Right forelimb (tissue), 1 donor: Measurements from ENCODE around the gene KLHL15.
"Not testable (repeated sequence)": the region's sequence is repeated elsewhere in the genome, so short reads cannot be mapped to it uniquely, and the experiment has no call there.

Experiments
- DNase-seq: peaks from one replicate; pipeline ENCODE4 v3.0.0-alpha.2; 2018

Gene KLHL15

DNA sequence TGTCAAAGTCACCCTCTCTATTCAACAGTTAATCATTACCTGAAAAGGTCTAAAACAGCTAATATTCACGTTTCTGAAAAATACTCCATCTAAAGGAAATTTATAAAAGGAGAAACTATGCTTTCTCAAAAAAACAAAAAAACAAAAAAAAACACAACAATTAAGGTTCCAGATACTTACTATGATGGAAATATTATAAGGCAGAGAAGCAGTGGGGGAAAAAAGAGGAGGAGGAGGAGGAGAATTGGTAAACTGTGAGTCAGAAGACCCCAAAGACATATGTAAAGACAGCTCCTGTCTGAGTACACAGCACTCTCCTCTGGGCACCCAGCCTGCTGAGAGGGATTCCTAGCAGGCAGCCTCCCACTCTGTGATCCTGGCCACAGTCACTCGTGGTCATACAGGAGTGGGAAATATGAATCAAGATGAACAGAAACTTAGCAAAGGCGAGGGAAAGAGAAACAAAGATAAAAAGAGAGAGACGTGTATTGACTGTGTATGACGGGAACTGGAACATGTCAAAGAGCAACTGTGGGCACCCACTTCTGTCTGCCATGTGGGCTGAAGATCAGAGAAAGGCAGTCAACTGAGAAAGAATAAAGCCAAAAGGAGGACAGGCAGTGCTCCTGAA lies 12.5 kb downstream of the KLHL15 start:
- DNase-seq, result no peak

DNA sequence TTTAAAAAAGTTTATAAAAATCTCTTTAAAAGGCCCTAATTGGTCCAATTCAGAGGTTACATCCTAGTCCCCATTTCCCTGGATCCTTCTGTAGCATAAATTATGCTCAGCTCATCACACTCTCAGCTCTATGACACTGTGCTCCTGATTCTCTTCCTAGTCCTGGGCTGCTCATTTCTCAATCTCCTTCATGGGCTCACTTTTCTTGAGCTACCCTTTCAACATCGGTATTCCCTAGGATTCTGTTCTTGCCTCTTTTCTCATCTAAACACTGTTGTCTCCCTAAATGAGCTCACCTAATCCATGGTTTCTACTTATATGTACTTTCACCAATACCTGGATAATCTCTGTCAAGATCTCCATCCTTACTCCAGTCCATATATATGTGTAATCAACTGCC lies 14.7 kb downstream of the KLHL15 start:
- no peak for DNase-seq

DNA sequence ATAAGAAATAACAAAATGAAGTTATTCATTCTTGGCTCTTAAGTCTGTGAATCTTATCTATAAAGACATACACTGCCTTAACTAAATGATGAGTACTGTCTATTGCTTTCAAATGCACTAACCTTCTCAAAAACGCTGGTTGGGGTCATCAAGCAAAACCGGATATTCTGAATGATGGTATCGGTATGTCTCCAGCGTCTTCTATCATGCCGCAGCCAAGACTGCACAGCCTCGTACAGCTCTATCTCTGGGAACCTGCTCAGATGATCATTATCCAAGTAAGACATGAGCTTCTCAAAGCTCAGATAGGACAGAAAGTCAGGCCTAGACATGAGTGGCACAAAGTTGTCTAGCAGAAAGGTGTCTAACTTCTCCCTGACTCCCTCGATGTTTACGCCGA lies 21.1 kb downstream of the KLHL15 start:
- DNase-seq, result no peak

DNA sequence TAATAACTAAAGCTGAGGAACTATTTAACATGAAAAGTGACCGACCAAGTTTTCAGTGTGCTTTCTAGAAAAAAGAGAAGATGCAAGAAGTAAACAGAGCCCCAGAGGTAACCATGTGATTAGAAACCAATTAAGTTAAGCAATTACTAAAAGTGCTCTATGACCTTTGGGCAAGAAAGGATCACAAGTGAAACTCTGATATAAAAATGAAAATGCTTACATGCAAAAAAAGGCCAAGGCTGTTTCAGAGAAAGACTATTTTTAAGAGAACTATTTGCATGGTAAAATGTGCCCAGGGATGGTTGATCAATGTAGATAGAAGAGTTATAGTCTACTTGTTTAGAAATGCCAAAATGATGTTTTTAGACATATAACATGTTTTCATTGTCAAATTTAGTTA lies 22.0 kb downstream of the KLHL15 start:
- DNase-seq, result no peak

DNA sequence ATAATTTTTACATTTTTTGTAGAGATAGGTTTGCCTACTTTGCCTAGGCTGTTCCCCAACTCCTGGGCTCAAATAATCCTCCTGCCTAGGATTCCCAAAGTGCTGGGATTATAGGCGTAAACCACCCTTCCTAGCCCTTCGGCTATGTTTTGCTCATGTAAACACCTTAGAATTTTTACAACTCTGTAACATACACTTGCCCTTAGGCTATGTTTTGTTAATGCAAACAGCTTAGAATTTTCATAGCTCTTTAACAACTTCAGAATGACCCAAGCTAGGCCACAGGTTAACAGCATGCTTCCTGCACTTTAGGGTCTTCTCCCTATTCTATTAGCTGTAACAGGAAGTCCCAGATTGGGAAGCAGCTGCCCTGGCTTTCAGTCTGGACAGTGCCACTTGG lies 24.2 kb downstream of the KLHL15 start:
- DNase-seq, result no peak

DNA sequence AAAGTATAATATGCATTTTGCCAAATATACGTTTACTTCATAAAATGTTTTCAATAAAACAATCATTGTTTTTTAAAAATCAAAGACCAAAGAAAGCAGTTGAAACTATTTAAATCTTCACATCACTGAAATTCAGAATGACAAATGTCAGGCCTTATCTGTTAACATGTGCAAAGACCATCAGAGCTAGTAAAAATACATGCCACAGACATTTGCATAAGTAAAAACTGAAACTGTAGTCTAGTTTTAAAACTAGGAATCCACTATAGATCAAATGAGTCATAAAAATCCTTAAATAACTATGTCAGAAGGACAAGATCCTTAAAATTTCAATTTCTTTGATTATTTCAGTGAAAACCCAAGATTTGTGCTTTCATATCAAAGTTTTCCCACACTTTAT lies 24.8 kb downstream of the KLHL15 start:
- no peak for DNase-seq

DNA sequence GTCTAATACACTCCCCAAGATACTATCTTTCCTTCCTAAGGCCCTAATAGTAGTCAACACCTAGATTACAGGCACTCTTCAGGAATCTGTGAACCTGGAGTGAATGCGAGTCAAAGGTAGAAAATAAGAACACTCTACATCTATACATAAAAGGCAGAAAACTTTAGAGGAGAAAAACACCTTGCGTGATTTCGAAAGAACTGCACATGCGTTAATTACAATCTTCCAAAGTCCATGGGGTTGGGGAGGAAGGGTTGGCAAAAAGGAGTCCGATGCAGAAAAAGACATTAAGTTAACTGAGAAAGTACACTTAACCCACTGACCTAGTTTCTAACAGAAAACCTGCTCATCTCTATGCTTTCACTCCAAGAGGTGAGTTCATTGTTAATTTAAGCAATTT lies 27.3 kb downstream of the KLHL15 start:
- no peak for DNase-seq

DNA sequence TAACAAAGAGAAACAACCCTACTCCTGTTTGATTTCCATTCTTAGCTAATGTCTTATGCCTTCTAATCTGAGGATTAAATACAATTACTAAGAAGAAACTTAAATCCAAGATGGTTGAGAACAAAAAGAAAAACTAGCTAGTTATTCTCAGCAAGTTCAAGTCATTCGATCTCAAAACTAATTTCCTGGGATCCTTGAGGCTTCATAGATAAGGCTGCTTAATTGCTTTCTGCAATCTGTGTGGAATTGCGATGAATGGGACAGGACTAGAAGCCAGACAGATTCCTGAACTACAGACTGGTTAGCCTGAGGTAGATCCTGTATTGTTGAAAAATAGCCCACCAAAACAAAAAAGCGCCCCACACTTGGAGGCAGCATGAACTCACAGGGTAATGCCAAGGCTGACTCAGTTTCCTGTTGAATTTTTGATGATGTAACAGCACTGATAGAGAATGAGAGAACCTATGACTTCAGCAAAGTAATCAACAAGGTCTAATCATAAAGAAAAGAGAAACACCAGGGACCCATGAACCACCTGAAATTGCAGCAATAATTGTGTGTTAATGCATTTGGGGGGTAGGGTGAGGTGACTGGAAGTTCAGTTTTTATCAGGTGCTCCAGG lies 33.9 kb downstream of the KLHL15 start:
- DNase-seq, result no peak

DNA sequence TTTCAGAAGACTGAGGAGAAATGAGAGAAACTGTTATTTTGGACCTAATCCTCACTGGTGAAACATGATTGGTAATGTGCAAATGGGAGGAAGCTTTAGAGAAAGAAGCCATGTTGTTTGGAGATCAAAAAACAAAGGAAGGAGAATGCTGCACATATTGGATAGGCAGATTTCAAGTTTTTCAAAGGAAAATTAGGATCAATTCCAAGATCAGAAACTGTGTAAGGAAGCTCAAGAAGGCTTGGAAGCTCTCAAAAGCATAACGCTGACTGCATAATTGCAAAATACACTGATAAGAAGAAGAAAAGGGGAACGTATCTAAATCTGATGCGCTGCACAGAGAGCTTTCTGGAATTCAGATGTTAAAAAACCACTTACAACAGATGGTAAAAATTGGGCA lies 34.6 kb downstream of the KLHL15 start:
- no peak for DNase-seq

DNA sequence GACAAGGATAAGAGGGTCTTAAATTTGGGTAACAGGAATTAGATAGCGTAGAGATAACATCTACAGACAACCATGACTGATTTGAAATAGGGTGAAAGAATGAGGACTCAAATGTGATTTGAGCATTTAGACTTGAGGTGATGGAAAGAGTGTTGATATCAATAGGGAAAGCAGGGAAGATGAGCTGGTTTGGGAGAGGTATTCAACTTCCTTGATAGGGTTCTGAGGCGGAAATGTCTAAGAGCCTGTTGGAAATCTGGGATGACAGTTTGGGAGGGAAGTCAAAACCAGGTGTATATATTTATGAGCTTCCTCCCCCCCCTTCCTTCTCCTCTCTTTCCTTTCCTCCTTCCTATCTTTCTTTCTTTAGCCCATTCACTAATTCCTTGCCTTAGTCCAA lies 36.5 kb downstream of the KLHL15 start:
- DNase-seq, result no peak

DNA sequence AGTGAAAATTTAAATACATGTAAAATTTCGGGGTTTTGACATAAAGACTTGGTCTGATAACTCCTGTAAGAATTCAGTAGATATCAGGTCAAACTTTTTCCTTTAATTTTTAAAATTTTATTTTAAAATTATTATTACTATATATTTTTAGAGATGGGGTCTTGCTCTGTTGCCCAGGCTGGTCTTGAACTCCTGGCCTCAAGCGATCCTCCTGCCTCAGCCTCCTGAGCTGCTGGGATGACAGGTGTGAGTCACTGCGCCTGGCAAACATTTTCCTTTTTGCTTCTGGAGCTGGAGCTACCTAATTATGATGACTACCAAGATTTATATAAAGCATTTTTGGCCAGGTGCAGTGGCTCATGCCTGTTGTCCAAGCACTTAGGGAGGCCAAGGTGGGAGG lies 37.3 kb downstream of the KLHL15 start:
- no peak for DNase-seq

DNA sequence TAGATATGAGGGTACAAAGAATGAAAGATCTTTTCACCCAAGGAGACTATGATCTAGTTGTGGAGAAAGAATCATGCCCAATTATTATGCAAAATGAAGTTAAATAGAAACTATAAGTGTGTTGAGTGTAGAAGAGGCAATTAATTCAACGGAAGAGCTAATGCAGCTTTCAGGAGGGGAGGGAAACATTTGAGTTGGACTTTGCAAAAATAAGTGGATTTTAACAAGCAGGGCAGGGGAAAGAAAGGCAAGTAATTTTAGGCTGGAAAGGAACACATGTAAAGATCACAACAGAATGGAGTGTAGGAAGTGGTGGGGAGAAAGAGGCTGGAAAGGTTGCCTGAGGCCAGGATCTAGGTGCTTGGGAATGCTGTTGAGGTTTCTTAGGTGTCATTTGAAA lies 44.1 kb downstream of the KLHL15 start:
- DNase-seq, result no peak

DNA sequence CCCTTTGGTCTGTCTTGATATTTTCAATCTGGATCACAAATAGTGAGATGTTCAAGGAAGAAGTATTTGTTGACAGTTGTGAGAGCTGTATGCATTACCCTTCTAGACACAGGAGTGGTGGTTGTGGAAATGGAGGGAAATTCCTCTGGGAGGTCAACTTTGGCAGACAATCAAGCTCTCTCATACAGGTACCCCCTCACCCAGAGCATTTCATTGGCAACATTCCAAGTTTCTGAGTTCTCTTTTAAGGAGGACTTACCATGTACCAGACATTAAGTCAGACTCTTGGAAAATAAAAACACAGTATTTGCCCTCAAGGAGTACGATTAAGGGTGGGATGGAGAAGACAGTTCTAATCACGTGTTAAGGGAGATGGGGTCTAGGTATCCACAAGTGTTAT lies 45.3 kb downstream of the KLHL15 start:
- DNase-seq, result no peak

DNA sequence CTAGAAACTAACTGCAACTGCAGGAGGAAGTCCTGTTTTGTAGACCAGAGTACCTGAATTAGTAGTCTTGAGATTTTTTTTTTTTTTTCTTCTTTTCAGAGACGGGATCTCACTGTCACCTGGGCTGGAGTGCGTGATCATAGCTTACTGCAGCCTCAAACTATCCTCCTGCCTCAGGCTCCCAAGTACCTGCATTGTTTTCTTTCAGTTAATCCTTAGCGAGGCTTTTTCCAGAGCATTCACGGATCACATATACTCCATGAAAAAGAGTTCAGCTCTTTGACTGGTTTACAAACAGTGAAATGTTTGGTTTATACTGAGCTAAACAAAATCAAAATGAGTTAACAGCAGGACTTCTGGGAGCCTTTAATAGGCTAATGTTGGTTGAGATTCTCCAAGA lies 45.8 kb downstream of the KLHL15 start:
- DNase-seq, result no peak

DNA sequence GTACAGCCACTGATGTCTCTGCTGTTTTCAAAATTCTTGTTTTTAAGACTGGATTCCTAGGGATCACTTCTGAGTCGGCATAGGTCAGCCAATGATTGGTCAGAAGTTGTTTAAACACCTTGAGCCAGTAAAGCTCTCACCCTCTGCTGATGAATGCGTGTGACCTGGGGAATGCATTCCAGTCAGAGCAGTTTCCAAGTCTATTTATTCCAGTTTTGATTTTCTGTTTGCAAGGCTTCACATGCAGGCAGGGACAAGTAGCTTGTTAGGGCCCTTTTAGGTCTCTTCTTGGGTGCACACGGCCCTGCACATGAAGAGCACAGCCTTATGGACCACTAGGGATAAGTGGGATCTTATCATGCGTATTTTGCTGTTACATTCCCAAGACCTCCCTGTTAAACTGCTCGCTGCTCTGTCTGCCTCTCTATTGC lies 47.0 kb downstream of the KLHL15 start:
- DNase-seq, result no peak

DNA sequence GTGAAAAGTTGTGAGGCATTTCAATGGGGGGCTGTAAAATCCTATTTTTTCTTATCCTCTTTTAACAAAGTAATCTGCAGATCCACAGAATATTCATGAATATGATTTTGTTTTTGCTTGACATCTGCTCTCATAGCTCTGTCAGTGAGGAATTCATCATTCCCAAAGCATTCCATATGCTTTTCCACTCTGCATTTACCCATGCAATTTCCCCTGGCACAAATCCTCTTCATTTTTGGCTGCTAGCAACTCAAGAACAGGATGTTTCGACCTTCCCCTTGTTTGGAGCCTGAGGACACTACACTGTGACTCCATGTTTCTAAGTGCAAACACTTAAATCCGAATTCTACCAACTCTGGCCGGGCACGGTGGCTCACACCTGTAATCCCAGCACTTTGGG lies 48.5 kb downstream of the KLHL15 start:
- no peak for DNase-seq

DNA sequence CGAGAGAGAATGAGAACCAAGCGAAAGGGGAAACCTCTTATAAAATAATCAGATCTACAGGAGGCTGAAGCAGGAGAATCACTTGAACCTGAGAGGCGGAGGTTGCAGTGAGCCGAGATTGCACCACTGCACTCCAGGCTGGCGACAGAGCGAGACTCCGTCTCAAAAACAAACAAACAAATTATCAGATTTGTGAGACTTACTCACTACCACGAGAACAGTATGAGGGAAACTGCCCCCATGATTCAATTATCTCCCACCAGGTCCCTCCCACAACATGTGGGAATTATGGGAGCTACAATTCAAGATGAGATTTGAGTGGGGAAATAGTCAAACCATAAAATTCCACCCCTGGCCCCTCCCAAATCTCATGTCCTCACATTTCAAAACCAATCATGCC lies 61.4 kb downstream of the KLHL15 start:
- not testable (repeated sequence) for DNase-seq

DNA sequence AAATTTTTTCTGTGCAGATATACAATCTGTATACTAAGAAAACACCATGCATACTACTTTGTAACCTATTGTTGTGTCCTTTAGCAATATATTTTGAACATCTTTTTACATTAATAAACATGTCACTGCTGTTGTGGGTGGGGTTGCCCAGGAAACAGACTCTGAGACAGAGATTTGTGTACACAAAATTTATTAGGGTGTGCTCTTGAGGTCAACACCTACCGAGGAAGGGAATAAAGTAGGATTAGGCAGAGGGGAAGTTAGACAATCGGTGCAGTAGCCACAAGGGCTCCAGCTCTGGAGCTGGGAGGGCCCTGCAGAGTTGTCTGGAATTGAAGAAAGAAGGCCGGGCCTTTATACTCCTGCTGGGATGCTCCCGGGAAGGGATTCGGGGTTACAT lies 62.8 kb downstream of the KLHL15 start:
- DNase-seq, result no peak

DNA sequence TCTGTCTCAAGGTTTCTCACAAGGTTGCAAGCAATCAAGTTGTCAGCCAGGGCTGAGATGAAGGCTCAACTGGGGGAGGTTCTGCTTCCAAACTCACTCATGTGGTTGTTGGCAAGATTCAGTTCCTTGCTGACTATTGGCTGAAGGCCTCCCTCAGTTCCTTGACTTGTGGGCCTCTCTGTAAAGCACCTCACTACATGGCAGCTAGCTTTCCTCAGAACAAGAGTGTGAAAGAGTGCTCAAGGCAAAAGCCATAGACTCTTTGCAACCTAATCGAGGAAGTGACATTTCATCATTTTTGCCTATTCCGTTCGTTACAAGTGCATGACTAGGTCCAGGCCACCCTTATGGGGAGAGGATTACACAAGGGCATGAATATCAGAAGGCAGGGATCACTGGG lies 67.2 kb downstream of the KLHL15 start:
- DNase-seq, result no peak

DNA sequence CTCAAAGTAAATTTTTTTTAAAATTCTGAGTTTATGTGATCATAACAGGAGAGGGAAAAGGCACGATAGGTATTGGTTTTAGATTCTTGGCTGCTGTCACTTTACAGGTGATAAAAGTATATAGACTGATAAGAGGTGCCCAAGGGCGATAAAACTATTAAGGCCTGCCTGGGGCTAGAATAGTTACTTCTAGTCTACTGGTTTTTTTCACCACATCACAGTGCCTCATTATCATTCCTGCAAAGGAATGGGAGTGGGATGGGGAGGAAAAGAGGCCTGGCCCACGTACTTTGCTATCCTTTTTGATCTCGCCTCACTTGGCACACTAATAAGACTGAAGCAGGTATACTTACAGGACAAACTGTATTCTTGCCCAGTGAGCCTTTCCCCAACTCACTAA lies 72.6 kb downstream of the KLHL15 start:
- DNase-seq, result no peak

DNA sequence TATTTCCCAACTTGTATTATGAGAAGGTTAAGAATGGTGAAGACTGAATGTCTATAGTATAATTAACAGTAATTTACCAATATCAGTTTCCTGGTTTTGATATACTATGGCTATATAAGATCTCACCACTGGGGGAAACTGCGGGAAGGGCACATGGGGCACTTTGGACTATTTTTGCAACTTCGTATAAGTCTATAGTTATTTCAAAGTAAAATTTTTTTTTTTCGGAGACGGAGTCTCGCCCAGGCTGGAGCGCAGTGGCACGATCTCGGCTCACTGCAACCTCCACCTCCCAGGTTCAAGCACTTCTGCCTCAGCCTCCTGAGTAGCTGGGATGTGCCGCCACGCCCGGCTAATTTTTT lies 73.1 kb downstream of the KLHL15 start:
- no peak for DNase-seq

DNA sequence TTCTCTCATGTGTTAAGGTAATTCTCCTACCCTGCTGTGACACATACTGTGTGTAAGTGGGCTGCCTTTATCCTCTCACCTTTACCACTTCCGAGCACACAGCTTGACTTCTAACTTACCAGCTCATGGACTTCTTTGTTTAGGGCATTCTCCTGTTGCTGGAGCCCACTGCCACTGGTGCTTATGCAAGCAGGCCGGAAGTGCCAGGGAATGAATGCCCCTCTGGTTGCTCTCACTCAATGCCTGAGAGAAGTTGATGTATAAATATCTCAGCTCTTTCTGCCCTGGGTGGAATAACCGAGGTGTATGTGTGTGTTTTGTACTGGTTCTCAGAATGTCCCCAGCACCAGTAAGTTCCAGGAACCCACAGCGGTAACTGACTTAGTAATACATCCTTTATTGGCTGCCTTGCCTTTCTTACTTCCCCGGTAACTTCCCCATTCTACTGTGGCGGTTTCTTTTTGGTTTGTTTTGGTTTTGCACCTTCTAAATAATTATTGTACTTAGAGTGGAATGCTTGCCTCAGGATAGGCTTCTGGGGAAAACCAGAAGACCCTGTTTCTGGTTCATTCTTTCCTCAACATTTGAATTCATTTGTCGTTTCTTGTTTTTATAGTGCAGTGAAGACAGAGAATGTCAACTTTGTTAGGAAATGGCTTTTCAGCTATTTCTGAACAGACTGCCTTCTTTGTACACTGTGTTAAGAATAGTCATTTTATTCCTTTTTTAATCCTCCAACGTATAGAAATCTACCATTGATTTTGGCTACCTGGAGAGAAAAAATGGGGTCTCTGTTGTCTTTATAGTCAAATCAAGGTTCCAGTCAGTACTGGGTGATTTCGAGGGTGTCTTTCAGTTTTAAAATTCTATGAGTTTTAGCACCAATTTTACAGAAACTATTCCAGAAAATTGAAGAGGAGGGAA lies 73.7 kb downstream of the KLHL15 start:
- DNase-seq, result no peak

DNA sequence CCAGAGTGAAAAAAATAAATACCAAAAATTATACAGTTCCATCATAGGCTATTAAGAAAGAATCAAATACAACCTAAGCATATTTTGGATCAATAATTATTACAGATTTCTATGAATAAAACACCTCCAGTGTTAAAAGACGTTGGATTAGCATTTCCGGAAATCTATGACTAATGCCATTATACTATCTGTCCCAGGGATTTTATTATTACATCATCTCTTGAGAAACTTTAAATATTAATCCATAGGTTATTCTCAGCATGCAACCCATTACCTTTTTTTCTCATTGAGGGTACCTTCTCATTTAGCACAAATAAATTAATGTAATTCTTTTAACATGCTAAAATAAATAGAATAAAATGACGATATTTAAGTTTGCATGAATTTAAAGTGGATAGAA lies 74.6 kb downstream of the KLHL15 start:
- no peak for DNase-seq

DNA sequence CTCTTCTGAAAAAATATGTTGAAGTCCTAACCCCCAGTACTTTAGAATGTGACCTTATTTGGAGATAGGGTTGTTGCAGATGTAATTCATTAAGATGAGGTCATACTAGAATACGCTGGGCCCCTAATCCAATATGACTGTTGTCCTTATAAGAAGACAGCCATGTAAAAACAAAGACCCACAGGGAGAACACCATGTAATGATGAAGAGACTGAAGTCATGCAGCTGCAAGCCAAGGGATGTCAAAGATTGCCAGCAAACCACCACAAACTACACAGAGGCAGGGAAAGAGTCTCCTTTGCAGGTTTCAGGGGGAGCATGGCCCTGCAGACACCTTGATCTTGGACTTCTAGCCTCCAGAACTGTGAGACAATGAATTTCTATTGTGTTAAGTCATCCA lies 81.8 kb downstream of the KLHL15 start:
- no peak for DNase-seq
